Inferior parietal cortex (tissue), 1 donor: ENCODE data around the gene CSF2.

Experiments used
- DNase-seq: peaks from one replicate; pipeline ENCODE4 v3.0.0-alpha.2; 2016; ENCODE audit errors: extremely low spot score

Gene CSF2

DNA sequence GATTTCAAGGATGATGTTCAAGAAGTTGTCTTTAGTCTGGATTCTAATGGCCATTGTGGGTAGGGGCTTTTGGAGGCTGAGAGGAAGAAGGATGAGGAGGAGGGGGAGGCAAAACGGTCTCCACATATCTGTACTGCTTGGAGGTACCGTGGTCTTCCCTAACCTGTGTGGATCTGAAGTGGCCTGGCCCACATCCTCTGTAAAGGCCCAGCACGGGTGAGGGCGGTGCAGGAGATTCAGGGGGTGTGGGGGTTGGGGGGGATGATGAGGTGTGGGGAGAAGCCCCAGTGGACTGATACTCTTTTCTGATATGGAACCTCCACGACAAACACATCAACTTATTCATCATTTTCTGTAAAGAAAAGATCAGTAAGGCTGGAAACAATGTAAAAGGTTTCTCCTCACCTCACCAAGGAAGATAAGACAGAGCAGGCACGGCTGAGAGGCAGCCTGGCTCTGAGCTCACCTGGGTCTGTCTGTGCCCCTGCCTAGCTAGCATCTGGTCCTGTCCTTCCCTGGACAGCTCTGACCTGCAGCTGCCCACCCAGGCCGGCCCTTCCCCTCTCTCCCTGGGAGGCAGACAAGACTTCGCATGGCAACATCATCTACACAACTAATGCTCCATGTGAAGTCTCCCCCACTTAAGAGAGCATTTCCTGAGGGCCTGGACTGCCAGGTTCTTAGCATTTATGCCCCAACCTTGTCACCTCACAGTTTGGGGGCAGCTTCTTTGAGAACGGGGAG is 18.7 kb upstream of the CSF2 start:
- DNase-seq = no peak

- DNase-seq = no peak
These were observed 18.2 kb upstream of the CSF2 start for GRCh38 chr5:132055441-132055807.

DNA sequence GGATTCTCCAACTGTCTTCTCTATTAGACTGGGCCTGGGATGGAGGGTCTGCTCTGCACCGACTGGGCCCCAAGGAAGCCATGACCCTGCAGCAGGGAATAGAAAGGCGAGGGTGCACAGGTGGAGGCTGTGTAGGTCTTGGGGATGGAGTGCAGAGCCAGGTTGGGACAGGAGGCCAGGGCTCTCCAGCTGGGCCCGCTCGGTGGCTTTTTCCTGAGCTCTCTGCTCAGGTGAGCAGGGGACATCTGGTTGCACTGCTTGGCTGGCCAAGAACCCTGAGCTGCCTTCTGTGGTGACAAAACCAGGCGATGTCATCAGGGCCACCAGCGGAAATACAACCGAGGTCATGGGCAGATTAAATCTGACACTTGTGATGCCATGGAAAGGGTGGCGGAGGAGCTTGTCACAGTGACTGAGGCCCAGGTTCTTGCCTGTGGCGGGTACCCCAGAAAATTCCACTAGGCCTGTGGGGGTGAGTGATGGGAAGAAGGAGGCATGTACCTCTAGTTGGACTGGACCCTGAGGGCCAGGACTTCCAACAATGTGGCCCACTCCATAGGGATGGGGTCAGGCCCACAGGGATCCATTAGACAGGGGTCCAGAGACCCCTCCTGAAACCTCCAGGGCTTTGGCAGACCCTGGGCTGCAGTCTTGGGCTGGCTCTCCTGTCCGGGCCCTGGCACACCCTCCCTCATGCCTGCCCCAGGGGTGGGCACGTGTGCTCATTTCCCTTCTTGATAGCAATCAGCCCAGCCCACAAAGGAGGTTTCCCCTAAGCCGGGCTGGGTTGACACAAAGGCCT is 17.6 kb upstream of the CSF2 start:
- no peak for DNase-seq

GRCh38 chr5:132056610-132057497 is 16.7 kb upstream of the CSF2 start:
- no peak for DNase-seq

GRCh38 chr5:132057498-132058255 is 15.9 kb upstream of the CSF2 start:
- DNase-seq = no peak

- no peak for DNase-seq
These were observed 14.9 kb upstream of the CSF2 start for GRCh38 chr5:132058646-132059042.

DNA sequence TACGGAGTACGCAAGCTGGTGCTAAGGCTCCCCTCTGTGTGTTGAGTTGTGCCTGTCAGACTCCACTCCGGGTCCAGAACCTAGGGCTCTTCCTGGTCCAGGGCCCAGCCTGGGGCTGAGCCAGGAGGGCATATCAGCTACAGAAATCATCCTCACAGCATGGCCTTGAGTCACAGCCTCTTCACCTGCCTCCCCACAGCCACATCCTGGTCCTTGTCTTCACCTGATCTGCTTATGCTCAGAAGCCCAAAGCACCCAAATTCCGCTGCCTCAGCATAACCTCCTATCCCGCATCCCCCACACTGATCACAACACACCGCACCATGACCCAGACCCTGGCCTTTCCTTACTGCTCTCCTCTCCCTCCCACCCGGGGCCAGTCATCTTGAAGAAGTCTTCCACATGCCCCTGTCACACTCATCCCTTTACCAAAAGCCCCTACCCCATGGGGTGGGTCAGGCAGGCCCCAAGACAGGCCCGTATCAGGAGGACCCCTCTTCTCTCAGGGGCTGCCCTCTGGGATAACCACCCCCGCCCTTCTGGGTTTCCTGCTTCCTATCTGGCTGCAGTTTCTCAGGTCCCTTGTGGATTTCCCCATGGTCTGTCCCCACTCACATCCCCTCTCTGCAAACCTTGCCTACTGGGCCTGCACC is 14.4 kb upstream of the CSF2 start:
- no peak for DNase-seq

DNA sequence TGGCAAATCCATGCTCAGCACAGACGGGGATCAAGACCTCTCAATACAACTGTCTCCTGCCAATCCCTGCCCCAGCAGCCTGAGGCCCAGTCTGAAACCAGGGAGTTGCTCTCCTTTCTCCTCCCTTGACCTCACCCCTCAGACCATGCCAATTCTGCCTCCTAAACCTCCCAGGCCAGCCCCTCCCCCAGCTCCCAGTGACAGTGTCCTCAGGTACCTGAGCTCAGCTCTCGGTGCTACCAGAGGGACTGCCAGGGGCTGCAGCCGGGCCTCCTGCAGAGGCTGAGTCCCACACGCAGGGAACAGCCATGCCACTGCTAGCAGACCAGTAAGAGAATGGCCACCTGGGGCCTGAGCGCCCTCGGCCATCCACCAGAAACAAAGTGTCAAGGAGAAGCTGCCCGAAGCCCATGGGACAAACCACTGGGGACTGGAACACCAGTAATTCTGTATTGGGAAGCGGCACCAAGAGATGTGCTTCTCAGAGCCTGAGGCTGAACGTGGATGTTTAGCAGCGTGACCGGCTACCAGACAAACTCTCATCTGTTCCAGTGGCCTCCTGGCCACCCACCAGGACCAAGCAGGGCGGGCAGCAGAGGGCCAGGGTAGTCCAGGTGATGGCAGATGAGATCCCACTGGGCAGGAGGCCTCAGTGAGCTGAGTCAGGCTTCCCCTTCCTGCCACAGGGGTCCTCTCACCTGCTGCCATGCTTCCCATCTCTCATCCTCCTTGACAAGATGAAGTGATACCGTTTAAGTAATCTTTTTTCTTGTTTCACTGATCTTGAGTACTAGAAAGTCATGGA is 13.7 kb upstream of the CSF2 start:
- DNase-seq = no peak

DNA sequence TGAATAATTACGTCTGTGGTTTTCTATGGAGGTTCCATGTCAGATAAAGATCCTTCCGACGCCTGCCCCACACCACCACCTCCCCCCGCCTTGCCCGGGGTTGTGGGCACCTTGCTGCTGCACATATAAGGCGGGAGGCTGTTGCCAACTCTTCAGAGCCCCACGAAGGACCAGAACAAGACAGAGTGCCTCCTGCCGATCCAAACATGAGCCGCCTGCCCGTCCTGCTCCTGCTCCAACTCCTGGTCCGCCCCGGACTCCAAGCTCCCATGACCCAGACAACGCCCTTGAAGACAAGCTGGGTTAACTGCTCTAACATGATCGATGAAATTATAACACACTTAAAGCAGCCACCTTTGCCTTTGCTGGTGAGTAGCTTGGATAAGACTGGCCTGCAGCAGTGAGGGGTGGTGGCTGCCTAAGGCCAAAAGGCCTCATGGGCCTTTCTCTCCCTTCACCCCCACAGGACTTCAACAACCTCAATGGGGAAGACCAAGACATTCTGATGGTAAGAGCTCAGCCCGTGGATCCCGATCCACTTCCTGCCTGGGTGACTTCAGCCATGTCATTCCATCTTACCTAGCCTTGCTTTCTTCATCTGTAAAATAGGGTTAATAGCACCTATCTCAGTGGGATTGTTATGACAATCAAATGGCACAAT is 13.0 kb upstream of the CSF2 start, which contains the start of gene IL3:
TSS of gene IL3 (plus strand) at position 155 of the 661 bp plus-strand sequence. CDS start at position 207, 52 bp downstream.
- DNase-seq = no peak

- DNase-seq = peak; percentile 72
These were observed 10.3 kb upstream of the CSF2 start for GRCh38 chr5:132063090-132063911.

- DNase-seq = no peak
These were observed 9.4 kb upstream of the CSF2 start for GRCh38 chr5:132064140-132064539.

DNA sequence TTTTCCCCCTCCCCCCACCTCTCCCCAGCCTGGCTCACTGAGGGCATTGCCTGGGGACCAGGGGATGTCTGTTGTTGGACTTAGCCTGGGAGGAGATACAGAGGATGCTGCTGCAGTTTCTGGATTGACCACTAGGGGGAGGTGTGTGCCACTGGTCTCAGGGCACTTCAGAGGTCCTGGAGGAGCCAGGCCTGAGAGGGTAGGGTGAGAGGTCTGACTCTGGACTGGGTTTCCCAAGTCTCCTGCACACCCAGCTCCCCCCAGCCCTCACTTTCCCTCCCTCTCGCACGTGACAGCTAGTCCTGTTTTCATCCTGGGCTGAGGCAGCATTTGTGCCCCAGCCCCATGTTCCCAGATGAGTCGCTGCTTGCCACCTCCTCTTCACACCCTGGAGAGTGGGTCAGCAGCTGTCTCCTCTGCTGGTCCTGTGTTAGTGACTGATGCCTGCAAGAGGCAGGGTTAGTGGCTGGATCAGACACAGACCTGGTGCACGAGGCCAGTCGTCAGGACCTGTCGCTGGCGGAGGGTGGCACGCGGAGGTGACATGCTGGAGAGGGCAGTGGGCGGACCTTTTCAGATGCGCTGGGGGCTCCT is 8.8 kb upstream of the CSF2 start:
- DNase-seq = peak; percentile 81

DNA sequence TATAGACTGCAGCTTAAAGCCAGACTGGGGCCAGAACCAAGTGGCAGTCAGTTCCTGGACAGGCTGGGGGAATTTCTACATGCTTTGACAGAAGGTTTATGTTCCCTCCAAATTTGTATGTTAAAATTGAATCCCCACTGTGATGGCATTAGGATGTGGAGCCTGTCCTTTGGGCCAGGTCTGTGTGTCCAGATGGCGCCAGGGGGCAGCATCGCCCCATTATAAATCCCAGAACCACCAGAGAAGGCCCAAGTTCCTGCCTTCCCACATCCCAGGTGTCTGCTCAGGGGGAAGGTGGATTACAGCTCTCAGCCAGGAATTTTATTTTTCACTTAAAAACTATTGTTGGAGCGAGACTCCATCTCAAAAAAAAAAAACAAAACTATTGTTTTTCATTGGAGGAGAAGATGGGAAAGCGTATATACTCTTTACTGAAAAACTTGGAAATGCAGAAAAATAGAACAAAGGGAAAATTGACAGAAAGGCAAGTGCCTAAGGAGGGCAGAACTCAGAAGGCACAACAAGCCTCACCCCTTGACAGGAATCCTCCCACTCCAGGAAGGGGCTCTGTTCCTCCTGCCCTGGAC is 8.1 kb upstream of the CSF2 start:
- peak; percentile 25 for DNase-seq

DNA sequence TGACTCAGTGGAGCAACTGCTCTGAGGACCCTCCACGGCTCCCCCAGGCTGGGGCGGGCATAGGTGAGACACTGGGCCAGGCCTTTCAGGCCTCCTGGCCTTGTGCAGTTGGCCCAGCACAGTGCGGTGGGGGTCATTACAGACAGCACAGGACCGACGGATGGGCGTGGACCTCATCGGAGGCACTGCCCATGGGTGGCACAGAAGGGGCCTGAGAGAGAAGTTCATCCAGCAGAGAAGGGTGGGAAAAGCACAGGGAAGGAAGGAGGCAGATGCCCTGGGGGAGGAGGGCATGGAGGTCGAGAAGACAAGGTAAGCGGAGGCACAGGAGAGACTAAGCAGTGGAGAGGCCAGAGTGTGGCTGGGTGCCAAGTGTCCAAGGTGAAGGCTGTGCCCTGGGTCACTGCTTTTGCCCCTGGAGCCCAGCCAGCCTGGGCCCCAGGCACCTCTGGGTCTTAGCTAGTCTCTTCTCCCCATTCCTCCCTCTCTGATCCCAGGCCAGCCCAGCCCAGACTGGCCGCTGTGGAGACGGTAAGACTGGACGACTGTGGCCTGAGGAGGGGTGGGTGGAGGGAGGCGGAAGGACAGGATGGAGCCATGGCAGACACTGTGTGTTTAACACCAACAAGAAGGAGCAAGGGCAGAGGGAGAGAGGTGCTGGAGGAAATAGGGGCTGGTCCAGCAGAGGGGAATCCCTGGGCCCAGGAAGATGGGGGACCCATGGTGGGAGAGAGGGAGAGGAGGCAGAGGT is 7.5 kb upstream of the CSF2 start:
- DNase-seq = no peak

DNA sequence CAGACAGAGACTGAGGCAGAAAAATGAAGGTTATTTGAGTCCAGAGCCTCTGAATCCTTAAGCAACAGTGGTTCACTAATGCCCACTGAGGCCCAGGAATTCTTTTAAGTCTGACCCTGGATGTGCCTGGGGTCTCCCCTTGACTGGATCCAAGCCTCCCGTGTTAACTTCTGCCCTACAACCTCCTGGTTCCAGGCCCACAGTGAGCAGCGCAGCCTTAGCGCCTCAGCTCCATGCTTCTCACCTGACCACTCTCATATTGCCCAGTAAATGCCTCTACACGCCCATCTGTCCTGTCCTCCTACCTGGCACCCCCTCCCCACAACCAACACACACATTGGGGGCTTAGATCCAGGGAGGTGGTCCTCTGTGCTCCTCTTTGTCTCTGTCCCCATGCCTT is 6.7 kb upstream of the CSF2 start:
- DNase-seq = no peak

- no peak for DNase-seq
These were observed 6.1 kb upstream of the CSF2 start for GRCh38 chr5:132067451-132067850.
